HG03571 (cell line): ENCODE measurements around the gene FER.
A peak's percentile ranks its signal among the peaks of the same experiment; 100 is the strongest.
"Not testable (repeated sequence)": the region's sequence is repeated elsewhere in the genome, so short reads cannot be mapped to it uniquely, and the experiment has no call there.

Experiments
- ATAC-seq: cut with Tn5 transposase; IDR thresholded peaks from one replicate; pipeline ENCODE4 v1.9.1; 2021; ENCODE audit not compliant: unreplicated experiment

Gene FER

DNA sequence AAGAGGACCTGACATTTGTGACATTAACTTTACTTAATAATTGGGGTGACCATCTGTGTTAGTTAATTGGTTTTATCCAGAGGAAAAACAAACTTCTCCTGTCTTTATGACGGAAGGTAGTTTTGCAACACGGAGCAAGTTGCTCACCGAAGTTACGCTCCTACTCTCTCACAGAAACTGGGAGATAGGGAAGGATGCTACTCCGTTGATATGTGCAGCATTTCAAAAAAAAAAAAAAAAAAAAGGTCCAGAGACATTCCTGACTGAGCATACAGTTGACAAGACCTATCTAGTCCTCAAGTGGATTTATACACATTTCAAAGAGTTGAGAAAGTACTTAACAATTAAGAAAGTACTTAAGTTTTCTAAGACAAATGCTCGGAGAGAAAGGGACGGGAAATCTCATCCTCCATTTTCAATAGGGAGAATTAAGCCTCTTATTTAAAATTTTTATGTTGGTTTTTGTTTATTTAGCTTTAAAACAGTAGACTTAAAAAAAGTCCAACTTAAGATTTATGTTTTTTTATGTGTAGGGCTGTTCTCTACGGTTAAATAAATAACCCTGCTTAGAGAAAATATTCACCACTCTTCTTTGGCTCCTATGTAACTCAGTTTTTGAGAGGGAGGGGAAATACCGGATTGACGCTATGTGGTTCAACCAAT is 455 bp upstream of the FER start:
- no peak for ATAC-seq

DNA sequence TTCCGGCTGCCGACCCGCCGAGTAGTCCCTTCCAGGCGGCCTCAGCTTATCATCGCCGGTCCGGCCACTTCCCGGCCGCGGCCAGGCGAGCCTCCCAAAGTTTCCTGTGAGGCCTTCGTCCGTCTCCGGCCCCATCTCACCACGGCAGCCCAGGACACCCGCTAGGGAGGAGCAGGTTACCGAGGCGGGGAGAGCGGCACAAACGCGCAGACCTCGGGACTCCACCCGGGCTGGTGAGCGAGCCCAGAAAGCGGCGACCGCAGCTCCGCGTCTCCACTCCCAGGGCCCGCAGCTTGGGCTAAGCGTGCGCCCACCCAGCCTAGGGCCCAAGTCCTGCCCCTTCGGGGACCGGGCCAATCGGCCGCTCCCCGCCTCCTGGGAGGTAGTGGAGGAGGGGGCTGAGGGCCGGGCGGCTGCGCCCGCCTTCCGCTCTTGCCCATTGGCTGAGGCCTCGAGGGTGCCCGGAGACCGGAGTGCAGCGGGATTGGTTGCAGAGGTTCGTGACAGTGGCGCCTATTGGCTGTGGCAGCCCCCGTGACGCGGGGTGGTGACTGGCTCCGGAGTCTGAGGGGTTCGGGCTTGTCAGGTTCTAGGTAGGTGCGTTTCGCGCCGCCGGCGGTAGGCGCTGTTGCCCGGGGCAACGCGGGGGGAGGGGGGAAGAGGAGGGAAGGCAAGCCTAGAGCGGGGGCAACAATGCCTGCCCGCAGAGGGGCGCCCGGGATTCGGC is 867 bp downstream of the FER start:
- ATAC-seq, result peak; percentile 97

DNA sequence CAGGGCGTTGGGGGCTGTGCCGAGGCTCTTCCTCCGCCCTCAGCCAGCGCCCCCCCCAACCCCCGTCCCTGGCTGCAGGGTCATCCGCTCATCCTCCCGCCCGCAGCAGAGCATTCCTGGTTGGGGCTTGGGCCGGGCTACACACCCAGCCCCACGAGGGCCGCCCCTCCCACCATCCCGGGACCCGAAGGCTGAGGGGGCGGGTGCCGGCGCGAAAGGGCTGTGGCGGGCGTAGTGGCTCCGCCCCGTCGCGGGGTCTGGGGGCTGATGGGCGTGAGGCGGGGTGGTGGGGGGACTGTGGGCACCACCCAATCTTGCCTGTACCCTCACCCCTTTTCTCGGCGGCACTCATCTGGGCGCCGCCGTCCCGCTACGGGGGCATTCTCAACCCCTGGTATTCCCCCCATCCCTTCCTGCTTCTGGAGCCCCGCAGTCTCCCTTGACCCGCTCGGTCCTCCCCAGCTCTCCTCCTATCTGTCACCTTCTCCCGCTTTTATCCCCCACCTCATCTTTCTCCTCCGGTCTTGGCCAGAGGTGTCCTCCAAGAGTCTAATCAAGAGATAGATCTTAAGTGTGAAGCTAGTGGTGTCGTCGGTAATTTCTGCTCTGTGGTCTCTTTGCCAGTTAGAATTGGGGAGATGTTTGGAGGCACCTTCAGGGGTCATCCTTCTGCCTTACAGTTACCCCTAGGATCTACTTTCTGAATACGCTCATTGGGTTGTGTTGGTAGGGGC is 1.6 kb downstream of the FER start:
- ATAC-seq, result peak; percentile 27

DNA sequence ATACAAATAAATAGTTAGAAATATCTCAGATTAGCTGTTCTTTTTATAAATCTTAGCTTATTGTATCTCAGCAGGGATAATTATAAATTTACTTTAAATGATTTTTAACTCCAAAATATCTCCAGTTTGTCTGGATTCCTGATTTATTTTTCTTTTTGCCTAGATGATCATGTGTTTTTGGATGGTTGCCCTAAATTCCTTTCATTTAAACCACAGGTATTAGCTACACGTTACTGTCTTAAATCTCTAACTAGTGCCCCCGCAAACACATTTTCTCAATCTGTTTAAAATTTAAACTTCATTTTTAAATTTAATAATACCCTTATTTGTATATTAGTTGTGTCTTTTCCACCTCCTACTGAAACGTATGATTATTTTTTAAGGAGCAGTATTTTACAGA is 5.6 kb downstream of the FER start:
- ATAC-seq, result no peak

DNA sequence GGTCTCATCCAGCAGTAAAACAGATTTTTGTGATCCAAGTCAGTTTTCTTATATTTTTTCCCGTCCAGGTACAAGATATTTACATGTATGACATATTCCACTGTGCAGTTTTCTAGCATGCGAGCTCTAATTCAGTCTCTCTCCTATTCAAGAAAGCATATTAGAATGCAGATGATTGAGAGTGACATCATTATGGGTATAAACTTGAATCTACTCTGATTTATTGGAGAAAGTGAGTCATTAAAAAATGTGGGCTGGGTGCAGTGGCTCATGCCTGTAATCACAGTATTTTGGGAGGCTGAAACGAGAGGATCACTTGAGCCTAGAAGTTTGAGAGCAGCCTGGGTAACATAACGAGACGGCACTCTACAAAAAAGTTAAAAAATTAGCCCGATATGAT is 6.2 kb downstream of the FER start:
- ATAC-seq, result no peak

DNA sequence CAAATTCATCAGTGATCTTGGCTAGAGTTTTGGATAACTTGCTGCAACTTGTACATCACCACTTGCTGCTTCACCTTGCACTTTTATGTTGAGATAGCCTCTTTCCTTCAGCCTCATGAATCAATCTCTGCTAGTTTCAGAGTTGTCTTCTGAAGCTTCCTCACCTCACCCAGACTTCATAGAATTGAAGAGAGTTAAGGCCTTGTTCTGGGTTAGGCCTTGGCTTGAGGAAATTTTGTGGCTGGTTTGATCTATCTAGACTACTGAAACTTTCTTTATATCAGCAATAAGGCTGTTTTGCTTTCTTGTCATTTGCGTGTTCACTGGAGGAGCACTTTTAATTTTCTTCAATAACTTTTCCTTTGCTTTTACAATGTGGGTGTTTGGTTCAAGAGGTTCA is 12.8 kb downstream of the FER start:
- no peak for ATAC-seq

DNA sequence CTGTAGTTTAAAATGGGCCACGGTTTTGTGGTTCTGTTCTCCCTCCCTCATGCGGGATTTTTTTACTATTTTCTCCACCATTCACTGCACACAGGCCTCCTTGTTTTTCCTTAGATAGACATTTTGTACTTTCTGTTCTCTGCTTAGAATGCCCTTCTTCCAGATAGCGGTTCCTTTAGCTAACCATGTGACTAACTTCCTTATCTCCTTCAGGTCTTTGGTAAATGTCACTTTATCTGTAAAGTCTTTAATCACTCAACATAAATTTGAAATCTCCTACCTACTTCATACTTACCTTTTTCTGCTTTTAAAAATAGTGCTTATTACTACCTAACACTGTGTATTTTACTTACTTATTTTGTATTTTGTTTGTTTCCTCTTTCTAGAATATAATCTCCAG is 15.0 kb downstream of the FER start:
- no peak for ATAC-seq

DNA sequence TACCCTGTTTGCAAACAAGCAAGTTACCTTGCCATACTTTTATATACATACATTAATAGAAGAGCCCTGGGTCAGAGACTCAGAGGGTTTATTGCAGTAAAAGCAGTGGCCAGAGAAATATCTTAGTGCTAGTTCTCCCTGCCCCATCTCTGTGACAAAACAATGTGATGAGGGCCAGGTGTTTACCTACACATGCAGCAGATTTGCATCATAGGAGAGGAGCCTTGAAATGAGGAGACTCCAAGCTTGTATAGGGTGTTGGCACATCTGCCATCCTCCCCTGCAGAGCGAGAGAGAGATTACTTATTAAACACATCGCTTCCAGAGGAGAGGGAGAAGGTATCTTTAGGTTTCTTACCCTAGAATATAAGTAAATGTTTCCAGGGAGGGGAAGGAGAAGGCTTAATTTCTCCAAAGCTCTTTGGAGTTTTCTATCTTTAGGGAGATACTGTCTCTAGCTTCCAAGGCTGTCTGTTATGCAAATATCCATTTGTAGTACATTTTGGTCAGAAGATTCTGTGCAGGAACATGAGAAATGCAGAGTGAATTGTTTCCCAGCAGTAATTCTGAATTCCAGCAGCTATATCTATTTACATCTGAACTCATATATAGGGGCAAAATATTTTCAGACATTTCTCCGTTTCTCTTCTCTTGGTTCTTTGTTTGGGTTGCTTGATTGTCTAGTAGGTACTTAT is 15.7 kb downstream of the FER start:
- ATAC-seq, result no peak

DNA sequence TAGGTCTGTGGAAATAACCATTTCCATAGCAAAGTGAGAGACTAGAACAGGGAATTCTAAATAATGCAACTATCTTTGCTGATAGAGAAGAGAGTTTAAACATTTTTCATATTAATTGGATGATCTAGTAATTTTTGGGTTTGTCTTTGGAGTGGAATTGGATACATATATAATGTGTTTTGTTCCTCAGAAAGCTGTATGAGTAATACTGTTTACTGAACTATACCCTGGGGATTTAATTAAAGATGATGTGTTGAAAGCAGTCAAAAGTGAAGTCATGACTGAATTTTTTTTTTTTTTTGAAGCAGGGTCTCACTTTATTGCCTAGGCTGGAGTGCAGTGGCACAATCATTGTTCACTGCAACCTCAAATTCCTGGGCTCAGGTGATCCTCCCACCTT is 17.9 kb downstream of the FER start:
- ATAC-seq, result no peak

DNA sequence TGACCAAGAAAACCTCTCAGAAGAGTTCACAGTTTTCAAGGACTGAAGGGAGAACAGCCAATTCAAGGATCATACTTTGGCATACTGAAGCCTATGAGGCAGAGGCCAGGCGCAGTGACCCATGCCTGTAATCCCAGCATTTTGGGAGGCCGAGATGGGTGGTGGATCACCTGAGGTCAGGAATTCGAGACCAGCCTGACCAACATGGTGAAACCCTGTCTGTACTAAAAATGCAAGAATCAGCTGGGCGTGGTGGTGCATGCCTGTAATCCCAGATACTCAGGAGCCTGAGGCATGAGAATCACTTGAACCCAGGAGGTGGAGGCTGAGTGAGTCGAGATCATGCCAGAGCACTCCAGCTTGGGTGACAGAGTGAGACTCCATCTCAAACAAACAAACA is 19.2 kb downstream of the FER start:
- not testable (repeated sequence) for ATAC-seq

DNA sequence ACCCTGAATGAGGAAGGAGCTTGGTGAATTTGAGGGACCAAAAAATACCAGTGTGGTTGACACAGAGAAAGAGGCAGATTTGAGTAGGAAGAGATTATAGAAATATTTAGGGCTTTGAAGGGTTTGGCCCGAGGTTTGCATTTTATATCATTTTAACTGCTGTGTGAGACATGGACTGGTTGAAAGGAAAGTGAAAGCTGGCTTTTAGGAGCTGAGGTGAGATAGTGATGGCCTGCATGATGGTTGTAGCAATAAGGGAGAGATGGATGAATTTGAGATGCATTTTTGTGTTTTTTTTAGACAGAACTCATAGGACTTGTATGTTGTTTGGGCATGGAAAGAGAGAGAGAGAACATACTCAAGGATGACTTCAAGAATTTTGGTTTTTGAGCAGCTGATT is 21.7 kb downstream of the FER start:
- no peak for ATAC-seq

DNA sequence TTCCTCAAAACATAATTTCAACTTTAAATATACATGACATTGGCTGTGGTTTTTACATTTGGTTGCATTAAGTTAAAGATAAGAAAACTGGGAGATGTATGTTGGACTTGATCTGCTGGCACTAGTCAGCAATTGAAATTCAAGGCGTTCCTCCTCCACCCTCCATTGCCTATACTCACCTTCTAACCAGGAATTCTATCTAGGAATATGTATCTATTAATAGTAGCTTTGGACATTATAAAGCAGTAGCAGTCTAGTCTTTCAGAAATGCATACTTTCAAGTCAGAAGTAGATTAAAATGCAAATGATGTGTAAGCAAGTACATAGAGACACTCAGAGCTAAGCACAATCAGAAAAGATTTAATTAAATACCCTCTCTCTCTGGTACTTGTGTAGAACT is 24.9 kb downstream of the FER start:
- ATAC-seq, result no peak

DNA sequence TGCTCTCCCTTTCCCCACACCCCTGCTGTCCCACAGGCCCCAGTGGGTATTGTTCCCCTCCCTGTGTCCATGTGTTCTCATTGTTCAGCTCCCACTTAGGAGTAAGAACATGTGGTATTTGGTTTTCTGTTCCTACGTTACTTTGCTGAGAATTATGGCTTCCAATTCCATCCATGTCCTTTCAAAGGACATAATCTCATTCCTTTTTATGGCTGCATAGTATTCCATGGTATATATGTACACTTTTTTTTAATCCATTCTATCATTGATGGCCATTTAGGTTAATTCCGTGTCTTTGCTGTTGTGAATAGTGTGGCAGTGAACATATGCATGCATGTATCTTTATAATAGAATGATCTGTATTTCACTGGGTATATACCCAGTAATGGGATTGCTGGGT is 25.6 kb downstream of the FER start:
- no peak for ATAC-seq

DNA sequence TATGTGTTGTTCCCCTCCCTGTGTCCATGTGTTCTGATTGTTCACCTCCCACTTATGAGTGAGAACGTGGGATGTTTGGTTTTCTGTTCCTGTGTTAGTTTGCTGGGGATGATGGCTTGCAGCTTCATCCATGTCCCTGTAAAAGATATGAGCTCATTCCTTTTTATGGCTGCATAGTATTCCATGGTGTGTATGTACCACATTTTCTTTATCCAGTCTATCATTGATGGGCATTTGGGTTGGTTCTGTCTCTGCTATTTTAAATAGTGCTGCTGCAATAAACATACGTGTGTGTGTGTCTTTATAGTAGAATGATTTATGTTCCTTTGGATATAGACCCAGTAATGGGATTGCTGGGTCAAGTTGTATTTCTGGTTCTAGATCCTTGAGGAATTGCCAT is 26.4 kb downstream of the FER start:
- ATAC-seq, result not testable (repeated sequence)

DNA sequence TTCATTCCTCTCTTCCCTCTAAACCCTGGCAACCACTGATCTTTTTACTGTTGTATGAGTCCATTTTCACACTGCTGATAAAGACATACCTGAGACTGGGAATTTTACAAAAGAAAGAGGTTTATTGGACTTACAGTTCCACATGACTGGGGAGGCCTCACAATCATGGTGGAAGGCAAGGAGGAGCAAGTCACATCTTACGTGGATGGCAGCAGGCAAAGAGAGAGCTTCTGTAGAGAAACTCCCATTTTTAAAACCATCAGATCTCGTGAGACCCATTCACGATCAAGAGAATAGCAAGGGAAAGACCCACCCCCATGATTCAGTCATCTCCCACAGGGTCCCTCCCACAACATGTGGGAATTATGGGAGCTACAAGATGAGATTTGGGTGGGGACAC is 29.9 kb downstream of the FER start:
- ATAC-seq, result not testable (repeated sequence)

DNA sequence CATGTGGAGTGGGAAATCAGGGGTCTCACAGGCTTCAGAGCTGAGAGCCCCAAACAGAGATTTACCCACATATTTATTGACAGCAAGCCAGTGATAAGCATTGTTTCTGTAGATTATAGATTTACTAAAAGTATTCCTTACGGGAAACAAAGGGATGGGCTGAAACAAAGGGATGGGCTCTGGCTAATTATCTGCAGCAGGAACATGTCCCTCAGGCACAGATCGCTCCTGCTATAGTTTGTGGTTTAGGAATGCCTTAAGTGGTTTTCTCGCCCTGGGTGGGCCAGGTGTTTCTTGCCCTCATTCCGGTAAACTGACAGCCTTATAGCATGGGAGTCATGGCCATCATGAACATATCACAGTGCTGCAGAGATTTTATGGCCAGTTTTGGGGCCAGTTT is 36.9 kb downstream of the FER start:
- ATAC-seq, result not testable (repeated sequence)

DNA sequence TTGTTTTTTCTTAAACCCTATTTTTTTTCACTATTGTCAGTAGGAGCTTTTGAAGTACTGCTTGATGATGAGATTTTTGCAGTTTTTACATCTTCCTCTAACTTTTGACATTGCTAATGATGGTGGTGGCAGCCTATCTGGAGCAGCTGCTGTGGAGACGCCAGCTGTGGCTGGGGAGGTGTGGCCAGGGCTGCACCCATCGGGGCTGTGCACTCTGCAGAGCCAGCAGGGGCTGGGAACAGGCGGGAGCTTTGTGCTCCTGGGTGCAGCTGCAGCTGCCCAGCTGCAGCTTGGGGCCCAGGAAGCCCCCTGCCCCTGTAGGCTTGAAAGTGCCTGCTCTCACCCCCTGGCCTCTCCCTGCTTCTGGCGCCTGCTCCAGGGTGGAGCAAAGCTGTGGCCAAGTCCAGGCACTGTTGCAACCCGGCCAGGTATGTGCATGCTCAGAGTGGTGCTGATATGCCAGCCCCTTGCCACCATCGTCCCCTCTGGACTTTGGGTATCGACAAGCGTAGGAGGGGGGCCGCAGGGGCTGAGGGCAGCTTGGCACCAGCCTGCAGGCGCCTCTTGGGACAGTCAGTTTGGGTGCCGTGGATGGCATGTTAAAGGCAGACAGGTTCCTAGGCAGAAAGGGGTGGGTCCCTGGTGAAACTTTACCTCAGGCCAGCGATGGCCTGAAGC is 39.2 kb downstream of the FER start:
- no peak for ATAC-seq

DNA sequence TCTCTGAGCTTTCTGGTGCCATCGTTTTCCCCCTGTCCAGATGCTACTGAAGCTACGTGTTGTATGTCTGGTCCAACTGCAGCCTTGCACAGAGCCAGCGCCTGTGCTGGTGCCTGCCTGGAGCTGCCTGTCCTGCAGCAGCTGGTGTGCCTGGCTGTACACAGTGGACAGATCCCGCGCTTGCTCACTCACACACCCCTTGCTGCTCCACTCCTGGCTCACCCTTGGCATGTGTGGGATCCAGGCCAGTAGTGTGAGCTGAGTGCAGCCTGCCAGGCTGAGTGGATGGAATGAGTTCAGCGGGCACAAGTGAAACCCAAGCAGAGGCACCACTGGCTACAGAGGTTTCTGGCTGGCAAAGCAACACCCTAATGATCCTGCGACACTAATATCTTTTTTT is 40.4 kb downstream of the FER start:
- ATAC-seq, result no peak

DNA sequence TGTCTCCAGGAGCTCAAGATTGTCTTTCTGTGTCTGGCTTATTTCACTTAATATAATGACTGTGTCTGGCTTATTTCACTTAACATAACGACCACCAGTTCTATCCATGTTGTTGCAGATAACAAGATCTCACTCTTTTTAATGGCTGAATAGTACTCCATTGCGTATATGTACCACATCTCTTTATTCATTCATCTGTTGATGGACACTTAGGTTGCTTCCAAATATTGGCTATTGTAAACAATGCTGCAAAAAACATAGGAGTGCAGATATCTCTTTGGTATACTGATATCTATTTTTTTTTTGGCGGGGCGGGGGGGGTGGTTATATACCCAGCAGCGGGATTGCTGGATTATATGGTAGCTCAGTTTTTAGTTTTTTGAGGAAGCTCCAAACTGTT is 45.5 kb downstream of the FER start:
- no peak for ATAC-seq

DNA sequence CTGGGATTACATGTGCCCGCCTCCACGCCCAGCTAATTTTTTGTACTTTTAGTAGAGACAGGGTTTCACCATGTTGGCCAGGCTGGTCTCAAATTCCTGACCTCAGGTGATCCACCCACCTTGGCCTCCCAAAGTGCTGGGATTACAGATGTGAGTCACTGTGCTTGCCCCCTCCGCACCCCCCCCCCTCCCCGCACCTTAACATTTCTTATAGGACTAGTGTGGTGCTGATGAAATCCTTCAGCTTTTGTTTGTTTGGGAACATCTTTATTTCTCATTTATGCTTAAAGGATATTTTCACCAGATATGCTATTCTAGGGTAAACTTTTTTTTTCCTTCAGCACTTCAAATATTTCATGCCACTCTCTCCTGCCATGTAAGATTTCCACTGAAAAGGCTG is 46.7 kb downstream of the FER start:
- not testable (repeated sequence) for ATAC-seq

DNA sequence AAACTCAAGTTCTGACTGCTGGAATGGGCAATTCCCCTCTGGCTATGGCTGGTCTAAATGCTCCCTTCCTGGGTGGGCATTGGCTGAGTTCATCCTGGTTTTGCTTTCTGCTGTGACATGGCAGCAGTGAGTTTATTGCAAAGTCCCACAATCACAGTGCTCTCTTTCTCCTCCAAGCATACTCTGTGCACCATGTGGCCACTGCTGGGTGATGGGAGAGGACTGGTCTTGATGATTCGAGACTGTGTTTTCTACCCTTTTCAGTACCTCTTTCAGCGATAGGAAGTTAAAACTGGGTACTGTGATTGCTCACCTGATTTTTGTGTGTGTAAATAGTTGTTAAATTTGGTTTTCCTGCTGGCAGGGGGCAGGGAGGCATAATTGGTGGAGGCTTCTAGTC is 49.7 kb downstream of the FER start:
- ATAC-seq, result no peak
